Adrenal gland (tissue), 12 donors: ENCODE data around the gene ELOVL7. TPM values are rescaled to one million over a fixed set of nuclear protein-coding genes. Genes with fewer than 3 reads are reported as not detected.

Experiments used
- DNase-seq, 7 donors: peaks; one replicate each; pipeline ENCODE4 v3.0.0-alpha.2; 2019 to 2020
- H3K27ac ChIP-seq, 5 donors: fragments of 200-600 bp; sonication (generic) in 4 of 5; 1 replicate in 3 of 5; 2 replicates in 2 of 5; pipeline versions ENCODE4 v1.5.1 to v1.8.0; 2016 to 2020; ENCODE audit warnings: mild to moderate bottlenecking in 1 of 5
- H3K27me3 ChIP-seq: fragments of 200-600 bp; 2 replicates; pipeline ENCODE4 v1.8.0; 2021
- H3K36me3 ChIP-seq, 2 donors: fragments of 200-600 bp; replicated peaks in 1 of 2; 1 replicate in 1 of 2; 2 replicates in 1 of 2; pipeline versions ENCODE4 v1.5.1 to v1.8.0; 2018 to 2022
- H3K4me1 ChIP-seq, 2 donors: fragments of 200-600 bp; replicated peaks in 1 of 2; 1 replicate in 1 of 2; 2 replicates in 1 of 2; pipeline versions ENCODE4 v1.5.1 to v1.8.0; 2018 to 2021
- H3K4me3 ChIP-seq, 4 donors: fragments of 200-600 bp; sonication (generic) in 3 of 4; one replicate each; pipeline ENCODE4 v1.5.1; 2016 to 2018
- H3K9me3 ChIP-seq, 3 donors: fragments of 200-600 bp; sonication (generic) in 1 of 3; replicated peaks in 1 of 3; 1 replicate in 2 of 3; 2 replicates in 1 of 3; pipeline versions ENCODE4 v1.5.1 to v1.8.0; 2016 to 2021
- POLR2A ChIP-seq, 2 donors: fragments of 450-650 bp; IDR thresholded peaks; one replicate each; pipeline ENCODE4 v1.6.1; 2017; ENCODE audit warnings: antibody characterized with exemption in 2 of 2, mild to moderate bottlenecking in 2 of 2, moderate library complexity in 1 of 2
- WGBS, 4 donors: extraction: QIAGEN DNeasy Blood & Tissue Kit in 2 of 4; methylation state at CpG; one replicate each; pipeline versions ENCODE4 v1.1.5 to v1.1.7; 2013 to 2017; 5-methylcytosine and 5-hydroxymethylcytosine counted together
- intact Hi-C, 2 donors: fragments of 100-400 bp; cut with DNase I; formaldehyde crosslinking; loops; one replicate each; pipeline versions ENCODE4 v1.14.1 to v1.15.0; 2022 to 2023
- polyA plus RNA-seq, 3 donors: library from polyadenylated mRNA; stranded (reverse); fragments of 200-250 nt in 2 of 3; fragments of 350-450 nt in 1 of 3; fragmentation: Illumina TruSeq in 1 of 3; extraction: RNeasy Lipid Tissue Mini Kit (QIAGEN cat#74804) in 1 of 3; gene quantifications; one replicate each; pipeline ENCODE4 v1.2.3, GENCODE V29; 2013 to 2014
- total RNA-seq, 9 donors: library from RNA; depleted of rRNA in 4 of 9; stranded (reverse); fragments of >200 nt in 4 of 9; fragments of 120-200 nt in 1 of 9; fragmentation: NEBNext Ultra II Directional in 1 of 9; extraction: Animal tissue kit (Norgen Biotek cat#: 25700) in 1 of 9; gene quantifications; one replicate each; pipeline versions ENCODE4 v1.1.0 to v1.2.4, GENCODE V29; 2013 to 2023
- TF ChIP-seq, protein P1 (sequence below), 6 experiments: fragments of 450-650 bp in 4 of 6; fragments of 200-600 bp in 2 of 6; sonication (generic) in 1 of 6; IDR thresholded peaks; 1 replicate in 5 of 6; 2 replicates in 1 of 6; pipeline versions ENCODE4 v1.5.1 to v1.8.0; 2016 to 2021; ENCODE audit warnings: antibody characterized with exemption in 6 of 6, mild to moderate bottlenecking in 2 of 6, moderate library complexity in 1 of 6
- donor health status: healthy with polysubstance abuse.
- donor health status: Bipolar disorder and iron deficiency.
- donor health status: DM: yes; HTN: yes; CAD: no.
- donor health status: DM: no; HTN: no; CAD: no.
- donor health status: DM: no; HTN: no; CAD: no.
- donor health status: DM: yes; HTN: yes; CAD: no.

Gene ELOVL7
- total and polyA plus RNA-seq, 12 donors = 0.88 to 5.1 (median 3.0) TPM

DNA sequence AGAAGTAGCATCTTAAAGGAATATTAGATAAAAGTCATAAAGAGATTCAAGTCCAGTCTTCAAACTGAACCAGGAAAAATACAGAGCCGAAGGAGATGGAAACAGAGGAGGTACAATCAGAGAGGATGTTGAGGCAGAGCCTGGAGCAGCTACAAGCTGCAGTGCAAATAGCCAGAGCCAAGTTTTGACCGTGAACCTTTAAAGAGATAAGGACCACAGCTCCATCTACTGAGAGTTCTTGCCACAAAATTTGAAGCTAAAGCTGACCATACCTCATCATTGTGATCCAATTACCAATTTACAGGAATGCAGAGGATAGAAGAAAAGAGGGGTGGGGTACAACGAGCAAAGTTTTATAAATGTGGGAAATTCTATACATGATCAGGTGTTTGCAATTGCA, 133.7 kb downstream of the ELOVL7 start:
- TF ChIP-seq POLR2A (IDR thresholded peaks at IDR 0.05) = no peak
- TF ChIP-seq, protein P1, sequence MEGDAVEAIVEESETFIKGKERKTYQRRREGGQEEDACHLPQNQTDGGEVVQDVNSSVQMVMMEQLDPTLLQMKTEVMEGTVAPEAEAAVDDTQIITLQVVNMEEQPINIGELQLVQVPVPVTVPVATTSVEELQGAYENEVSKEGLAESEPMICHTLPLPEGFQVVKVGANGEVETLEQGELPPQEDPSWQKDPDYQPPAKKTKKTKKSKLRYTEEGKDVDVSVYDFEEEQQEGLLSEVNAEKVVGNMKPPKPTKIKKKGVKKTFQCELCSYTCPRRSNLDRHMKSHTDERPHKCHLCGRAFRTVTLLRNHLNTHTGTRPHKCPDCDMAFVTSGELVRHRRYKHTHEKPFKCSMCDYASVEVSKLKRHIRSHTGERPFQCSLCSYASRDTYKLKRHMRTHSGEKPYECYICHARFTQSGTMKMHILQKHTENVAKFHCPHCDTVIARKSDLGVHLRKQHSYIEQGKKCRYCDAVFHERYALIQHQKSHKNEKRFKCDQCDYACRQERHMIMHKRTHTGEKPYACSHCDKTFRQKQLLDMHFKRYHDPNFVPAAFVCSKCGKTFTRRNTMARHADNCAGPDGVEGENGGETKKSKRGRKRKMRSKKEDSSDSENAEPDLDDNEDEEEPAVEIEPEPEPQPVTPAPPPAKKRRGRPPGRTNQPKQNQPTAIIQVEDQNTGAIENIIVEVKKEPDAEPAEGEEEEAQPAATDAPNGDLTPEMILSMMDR (IDR thresholded peaks at IDR 0.05) = no peak
- intact Hi-C loops = no loop called here
- no peak for DNase-seq
- no peaks in the 10 kb centered on the region for H3K36me3 ChIP-seq
- no peak overlapping the region for H3K4me3 ChIP-seq
- no peaks in the 10 kb centered on the region for H3K9me3 ChIP-seq
- H3K27me3 ChIP-seq = no peaks in the 10 kb centered on the region
- WGBS, 4 donors = 40 to 53% (median 49%) methylated on average over 3 of the region's 3 CpGs
- no peak overlapping the region for H3K27ac ChIP-seq
- no peaks in the 10 kb centered on the region for H3K4me1 ChIP-seq

DNA sequence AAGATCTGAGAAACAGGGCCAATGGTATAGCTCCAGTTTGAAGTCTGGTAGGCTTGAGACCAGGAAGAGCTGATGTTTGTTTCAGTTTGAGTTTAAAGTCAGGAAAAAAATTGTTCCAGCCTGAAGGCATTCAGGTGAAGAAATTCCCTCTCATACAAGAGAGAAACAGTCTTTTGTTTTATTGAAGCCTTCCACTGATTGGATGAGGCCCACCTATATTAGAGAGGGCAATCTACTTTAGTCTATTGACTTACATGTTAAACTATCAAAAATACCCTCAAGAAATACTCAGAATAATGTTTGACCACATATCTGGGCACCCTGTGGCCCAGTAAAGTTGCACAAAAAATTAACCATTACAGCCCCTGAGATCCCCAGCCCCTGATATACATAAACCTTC, 138.9 kb downstream of the ELOVL7 start:
- no peak overlapping the region for H3K4me3 ChIP-seq
- TF ChIP-seq, protein P1 (IDR thresholded peaks at IDR 0.05) = no peak
- no peak for TF ChIP-seq POLR2A (IDR thresholded peaks at IDR 0.05)
- H3K27me3 ChIP-seq = no peaks in the 10 kb centered on the region
- no peaks in the 10 kb centered on the region for H3K9me3 ChIP-seq
- no peak for DNase-seq
- H3K27ac ChIP-seq = no peak overlapping the region
- H3K36me3 ChIP-seq = no peaks in the 10 kb centered on the region
- intact Hi-C loops = no loop called here
- peaks cover 0 to 10% of the 10 kb centered on the region in 2 donors for H3K4me1 ChIP-seq

DNA sequence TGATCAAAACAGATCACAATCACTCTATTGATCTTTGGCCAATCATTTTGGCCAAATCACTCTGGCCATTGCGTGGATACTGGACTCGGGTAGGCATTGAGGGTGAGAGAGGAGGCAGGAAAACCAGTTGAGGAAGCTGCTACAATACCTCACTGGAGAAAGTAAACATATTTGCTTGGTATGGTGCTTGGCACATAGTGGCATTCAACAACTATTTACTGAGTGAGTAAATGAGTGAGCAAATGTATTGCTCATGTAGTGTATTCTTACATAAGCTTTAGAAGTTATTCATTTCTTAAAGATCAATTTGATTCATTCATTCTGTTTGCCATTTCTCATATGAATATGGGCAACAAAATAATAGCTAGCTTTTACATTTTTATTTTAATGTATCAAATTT, 140.1 kb downstream of the ELOVL7 start:
- Histone ChIP-seq H3K36me3 (no peaks in the 10 kb centered on the region), H3K9me3 (no peaks in the 10 kb centered on the region), H3K4me1 (peaks cover 0 to 15% of the 10 kb centered on the region in 2 donors), H3K27me3 (no peaks in the 10 kb centered on the region), H3K27ac (no peak overlapping the region), H3K4me3 (no peak overlapping the region)
- TF ChIP-seq, protein P1 (IDR thresholded peaks at IDR 0.05) = no peak
- no peak for TF ChIP-seq POLR2A (IDR thresholded peaks at IDR 0.05)
- no peak for DNase-seq
- intact Hi-C loops = no loop called here
- WGBS, 4 donors = 82 to 95% (median 88%) methylated on average over 2 of the region's 2 CpGs

Other genes starting within 250 kb of the ELOVL7 start
- gene DEPDC1B, start 144.1 kb downstream of the ELOVL7 start, total RNA-seq = 1 to 10 TPM in 1 of 9 donors, under 1 TPM in 7, not detected in 1; 0.14 to 7.0 (median 0.48) TPM
- gene DEPDC1B, start 144.1 kb downstream of the ELOVL7 start, polyA plus RNA-seq = under 1 TPM; 0.08 to 0.44 (median 0.13) TPM
- 10 to 100 TPM in 5 of 9 donors, 1 to 10 TPM in 4; 7.6 to 23.3 (median 10.1) TPM for gene ERCC8, start 100.8 kb upstream of the ELOVL7 start, total RNA-seq
- gene ERCC8, start 100.8 kb upstream of the ELOVL7 start, polyA plus RNA-seq = 10 to 100 TPM in 1 of 3 donors, 1 to 10 TPM in 2; 3.7 to 11.6 (median 5.3) TPM
- gene NDUFAF2, start 100.9 kb upstream of the ELOVL7 start, total RNA-seq = 10 to 100 TPM; 12.0 to 52.6 (median 29.1) TPM
- gene NDUFAF2, start 100.9 kb upstream of the ELOVL7 start, polyA plus RNA-seq = 100 to 1,000 TPM in 1 of 3 donors, 10 to 100 TPM in 2; 40.4 to 127 (median 49.4) TPM